ENCODE measurements around the gene TSPAN6. TPM values are rescaled to one million over a fixed set of nuclear protein-coding genes. Genes with fewer than 3 reads are reported as not detected.

Gene TSPAN6
- total RNA-seq, 1 donor from 2014 or later, result 205 TPM

DNA sequence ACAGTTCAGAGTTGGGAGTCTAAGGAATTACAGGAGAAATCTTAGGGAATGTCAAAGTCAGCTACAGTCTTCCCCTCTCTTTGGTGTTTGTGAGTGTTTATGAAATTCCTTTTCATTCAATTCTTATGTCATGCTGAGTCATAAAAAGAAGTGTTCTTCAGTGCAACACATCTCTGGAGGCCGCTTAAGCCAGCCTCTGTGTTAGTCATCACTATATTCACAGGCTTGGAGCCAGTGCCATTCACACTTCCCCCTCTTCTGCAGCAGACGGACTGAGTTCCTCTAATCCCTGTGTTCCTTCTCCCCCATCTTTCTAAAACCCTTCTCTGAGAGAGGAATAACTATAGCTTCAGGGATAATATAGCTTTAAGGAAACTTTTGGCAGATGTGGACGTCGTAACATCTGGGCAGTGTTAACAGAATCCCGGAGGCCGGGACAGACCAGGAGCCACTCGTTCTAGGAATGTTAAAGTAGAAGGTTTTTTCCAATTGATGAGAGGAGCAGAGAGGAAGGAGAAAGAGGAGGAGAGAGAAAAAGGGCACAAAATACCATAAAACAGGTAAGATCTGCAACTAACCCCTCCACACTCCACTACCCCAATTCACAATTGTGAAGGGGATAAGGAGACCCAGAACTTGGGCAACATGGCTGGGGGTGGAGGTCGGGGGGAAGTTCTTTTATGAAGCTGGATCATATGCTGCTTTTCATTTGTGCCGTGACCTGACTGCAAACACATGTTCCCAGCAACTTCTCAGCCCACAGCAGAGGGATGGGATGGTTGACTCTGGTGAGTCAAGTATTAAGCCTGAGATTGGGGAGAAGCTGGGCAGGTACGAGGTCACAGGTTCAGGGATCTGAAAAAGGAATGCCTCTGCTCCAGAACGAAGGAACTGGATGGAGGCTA lies 7.6 kb upstream of the TSPAN6 start, which contains the start of gene SRPX2:
SRPX2 (plus strand) TSS at position 244 of the 905 bp plus-strand sequence. CDS start 2,124 bp downstream, outside the sequence.
- peaks cover 19% of the 10 kb centered on the region for H3K4me1 Mint-ChIP-seq

DNA sequence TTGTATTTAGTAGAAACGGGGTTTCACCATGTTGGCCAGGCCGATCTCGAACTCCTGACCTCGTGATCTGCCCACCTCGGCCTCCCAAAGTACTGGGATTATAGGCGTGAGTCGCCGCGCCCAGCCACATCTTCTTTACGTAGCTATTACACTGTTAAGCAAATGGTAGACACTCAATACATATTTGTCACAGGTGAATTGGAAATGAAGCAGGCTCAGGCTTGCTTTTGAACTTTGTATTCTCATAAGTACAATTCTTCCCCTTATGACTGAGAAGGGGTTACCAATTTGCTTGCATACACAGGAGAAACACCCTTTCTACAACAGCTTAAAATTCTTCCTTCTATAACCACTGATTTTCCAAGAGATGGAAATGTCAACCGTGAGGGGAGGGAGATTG lies 6.6 kb upstream of the TSPAN6 start:
- H3F3A ChIP-seq (ENCODE audit: low read depth), result no peaks in the 10 kb centered on the region
- no peak overlapping the region for H3K4me2 ChIP-seq
- H2AFZ ChIP-seq (replicated peaks), result no peak overlapping the region
- no peaks in the 10 kb centered on the region for H3K36me3 ChIP-seq
- H3K4me1 ChIP-seq, result no peaks in the 10 kb centered on the region
- Mint-ChIP-seq H3K4me1 (peaks cover 13% of the 10 kb centered on the region), H3K4me3 (no peak overlapping the region), H3K27me3 (ENCODE audit: insufficient read depth, low read depth) (peaks cover 2% of the 10 kb centered on the region), H3K9me3 (peaks cover 2% of the 10 kb centered on the region), H3K36me3 (no peaks in the 10 kb centered on the region), H3K27ac (no peak overlapping the region)
- H3K9ac ChIP-seq, result no peak overlapping the region
- H3K27me3 ChIP-seq, result no peaks in the 10 kb centered on the region
- H3K9me3 ChIP-seq (ENCODE audit: low read depth), result no peaks in the 10 kb centered on the region
- no peaks in the 10 kb centered on the region for H4K20me1 ChIP-seq (ENCODE audit: low read depth)
- H3K27ac ChIP-seq, result no peak overlapping the region
- no peak for DNase-seq (ENCODE audit: low spot score)
- H3K79me2 ChIP-seq (ENCODE audit: low read depth), result no peaks in the 10 kb centered on the region
- no peak overlapping the region for H3K4me3 ChIP-seq
- TF ChIP-seq, protein P1, sequence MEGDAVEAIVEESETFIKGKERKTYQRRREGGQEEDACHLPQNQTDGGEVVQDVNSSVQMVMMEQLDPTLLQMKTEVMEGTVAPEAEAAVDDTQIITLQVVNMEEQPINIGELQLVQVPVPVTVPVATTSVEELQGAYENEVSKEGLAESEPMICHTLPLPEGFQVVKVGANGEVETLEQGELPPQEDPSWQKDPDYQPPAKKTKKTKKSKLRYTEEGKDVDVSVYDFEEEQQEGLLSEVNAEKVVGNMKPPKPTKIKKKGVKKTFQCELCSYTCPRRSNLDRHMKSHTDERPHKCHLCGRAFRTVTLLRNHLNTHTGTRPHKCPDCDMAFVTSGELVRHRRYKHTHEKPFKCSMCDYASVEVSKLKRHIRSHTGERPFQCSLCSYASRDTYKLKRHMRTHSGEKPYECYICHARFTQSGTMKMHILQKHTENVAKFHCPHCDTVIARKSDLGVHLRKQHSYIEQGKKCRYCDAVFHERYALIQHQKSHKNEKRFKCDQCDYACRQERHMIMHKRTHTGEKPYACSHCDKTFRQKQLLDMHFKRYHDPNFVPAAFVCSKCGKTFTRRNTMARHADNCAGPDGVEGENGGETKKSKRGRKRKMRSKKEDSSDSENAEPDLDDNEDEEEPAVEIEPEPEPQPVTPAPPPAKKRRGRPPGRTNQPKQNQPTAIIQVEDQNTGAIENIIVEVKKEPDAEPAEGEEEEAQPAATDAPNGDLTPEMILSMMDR (IDR thresholded peaks at IDR 0.05), result no peak
- no peak for TF ChIP-seq EZH2 (IDR thresholded peaks at IDR 0.05)

More for the DNA sequence above, 7.6 kb upstream of the TSPAN6 start, which contains the start of gene SRPX2:
- H3K79me2 ChIP-seq (ENCODE audit: low read depth), result no peaks in the 10 kb centered on the region
- H3K36me3 Mint-ChIP-seq, result no peaks in the 10 kb centered on the region
- H3K9me3 Mint-ChIP-seq, result no peaks in the 10 kb centered on the region
- no peak for DNase-seq (ENCODE audit: low spot score)
- H3F3A ChIP-seq (ENCODE audit: low read depth), result no peaks in the 10 kb centered on the region
- no peaks in the 10 kb centered on the region for H3K9me3 ChIP-seq (ENCODE audit: low read depth)
- TF ChIP-seq, protein P1 (IDR thresholded peaks at IDR 0.05), result no peak
- TF ChIP-seq EZH2phosphoT487 (IDR thresholded peaks at IDR 0.05) (no peak), EZH2 (IDR thresholded peaks at IDR 0.05) (no peak)
- H3K4me1 ChIP-seq, result peaks cover 5% of the 10 kb centered on the region
- H3K27me3 ChIP-seq, result no peaks in the 10 kb centered on the region
- H3K4me2 ChIP-seq, result no peak within 1 kb of the TSS
- no peaks in the 10 kb centered on the region for H4K20me1 ChIP-seq (ENCODE audit: low read depth)
- no peak within 1 kb of the TSS for H3K27ac ChIP-seq
- no peak within 1 kb of the TSS for H3K9ac ChIP-seq
- H3K4me3 ChIP-seq, result no peak within 1 kb of the TSS
- no peaks in the 10 kb centered on the region for H3K36me3 ChIP-seq
- H3K4me3 Mint-ChIP-seq, result no peak within 1 kb of the TSS
- H3K27ac Mint-ChIP-seq, result peak within 1 kb of the TSS; percentile 13
- H3K27me3 Mint-ChIP-seq (ENCODE audit: insufficient read depth, low read depth), result peaks cover 2% of the 10 kb centered on the region
- no peak within 1 kb of the TSS for H2AFZ ChIP-seq (replicated peaks)

DNA sequence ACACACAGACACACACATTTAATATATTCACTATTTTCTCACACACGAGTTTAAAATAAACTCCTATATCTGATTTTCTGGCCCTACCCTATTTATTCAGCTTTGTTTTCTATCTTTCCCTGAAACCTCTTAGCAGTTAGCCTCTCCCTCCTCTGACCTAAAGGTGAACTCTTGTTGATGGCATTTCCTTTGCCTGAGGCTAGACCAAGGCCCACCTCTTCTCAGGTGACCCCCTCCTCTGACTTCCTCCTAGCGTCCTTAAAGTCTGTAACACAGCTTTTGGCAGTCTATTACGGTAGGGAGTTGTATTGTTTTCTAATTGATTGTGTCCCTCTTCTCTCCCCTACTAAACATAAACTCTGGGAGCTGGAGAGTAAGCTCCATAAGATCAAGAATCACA lies 5.7 kb upstream of the TSPAN6 start:
- Histone ChIP-seq H2AFZ (replicated peaks) (no peak overlapping the region), H3K4me2 (no peak overlapping the region), H4K20me1 (ENCODE audit: low read depth) (no peaks in the 10 kb centered on the region), H3K9me3 (ENCODE audit: low read depth) (no peaks in the 10 kb centered on the region), H3K79me2 (ENCODE audit: low read depth) (no peaks in the 10 kb centered on the region), H3K27me3 (no peaks in the 10 kb centered on the region), H3K9ac (no peak overlapping the region), H3K27ac (no peak overlapping the region), H3K4me3 (no peak overlapping the region), H3F3A (ENCODE audit: low read depth) (no peaks in the 10 kb centered on the region), H3K36me3 (no peaks in the 10 kb centered on the region), H3K4me1 (no peaks in the 10 kb centered on the region)
- no peak for TF ChIP-seq EZH2 (IDR thresholded peaks at IDR 0.05)
- TF ChIP-seq, protein P1 (IDR thresholded peaks at IDR 0.05), result no peak
- no peak for TF ChIP-seq EZH2phosphoT487 (IDR thresholded peaks at IDR 0.05)
- Mint-ChIP-seq H3K9me3 (peaks cover 2% of the 10 kb centered on the region), H3K4me3 (no peak overlapping the region), H3K27ac (no peak overlapping the region), H3K36me3 (no peaks in the 10 kb centered on the region), H3K4me1 (peaks cover 8% of the 10 kb centered on the region), H3K27me3 (ENCODE audit: insufficient read depth, low read depth) (peaks cover 2% of the 10 kb centered on the region)
- no peak for DNase-seq (ENCODE audit: low spot score)
